MG63 (cell line): ENCODE results near the gene WHRN. TPM values are rescaled to one million over a fixed set of nuclear protein-coding genes. Genes with fewer than 3 reads are reported as not detected.

Source experiments
- DNase-seq: peaks from one replicate; pipeline ENCODE4 v3.0.0-alpha.2; 2020
- H3K27me3 ChIP-seq: fragments of 250-450 bp; sonication (Bioruptor Pico); 2 replicates; pipeline ENCODE4 v1.5.1; 2020; ENCODE audit warnings: mild to moderate bottlenecking, moderate library complexity
- H3K36me3 ChIP-seq: fragments of 250-450 bp; sonication (Bioruptor Pico); 2 replicates; pipeline ENCODE4 v1.5.1; 2020; ENCODE audit warnings: mild to moderate bottlenecking, moderate library complexity
- H3K4me3 ChIP-seq: fragments of 250-450 bp; sonication (Bioruptor Pico); 2 replicates; pipeline ENCODE4 v1.5.1; 2020; ENCODE audit warnings: mild to moderate bottlenecking, moderate library complexity
- H3K9me3 ChIP-seq: fragments of 250-450 bp; sonication (Bioruptor Pico); 2 replicates; pipeline ENCODE4 v1.5.1; 2020; ENCODE audit warnings: mild to moderate bottlenecking, moderate library complexity
- total RNA-seq: library from RNA; depleted of rRNA; stranded (reverse); fragments of >200 nt; shearing (Covaris generic); gene quantifications from 2 replicates; pipeline ENCODE4 v1.2.3, GENCODE V29; 2014; ENCODE audit warnings: low replicate concordance

WHRN gene
- total RNA-seq, 1 experiment from 2014 or later, result 2.1 TPM

GRCh38 chr9:114367772-114368569 is 137.3 kb downstream of the WHRN start:
- DNase-seq, result no peak
- Histone ChIP-seq H3K9me3 (no peaks in the 10 kb centered on the region), H3K27me3 (no peaks in the 10 kb centered on the region)

GRCh38 chr9:114367366-114367765 is 137.9 kb downstream of the WHRN start:
- DNase-seq, result no peak
- Histone ChIP-seq H3K36me3 (no peaks in the 10 kb centered on the region), H3K27me3 (no peaks in the 10 kb centered on the region), H3K4me3 (no peak overlapping the region), H3K9me3 (no peaks in the 10 kb centered on the region)

More at GRCh38 chr9:114367772-114368569, 137.3 kb downstream of the WHRN start:
- no peak overlapping the region for H3K4me3 ChIP-seq
- no peaks in the 10 kb centered on the region for H3K36me3 ChIP-seq

DNA sequence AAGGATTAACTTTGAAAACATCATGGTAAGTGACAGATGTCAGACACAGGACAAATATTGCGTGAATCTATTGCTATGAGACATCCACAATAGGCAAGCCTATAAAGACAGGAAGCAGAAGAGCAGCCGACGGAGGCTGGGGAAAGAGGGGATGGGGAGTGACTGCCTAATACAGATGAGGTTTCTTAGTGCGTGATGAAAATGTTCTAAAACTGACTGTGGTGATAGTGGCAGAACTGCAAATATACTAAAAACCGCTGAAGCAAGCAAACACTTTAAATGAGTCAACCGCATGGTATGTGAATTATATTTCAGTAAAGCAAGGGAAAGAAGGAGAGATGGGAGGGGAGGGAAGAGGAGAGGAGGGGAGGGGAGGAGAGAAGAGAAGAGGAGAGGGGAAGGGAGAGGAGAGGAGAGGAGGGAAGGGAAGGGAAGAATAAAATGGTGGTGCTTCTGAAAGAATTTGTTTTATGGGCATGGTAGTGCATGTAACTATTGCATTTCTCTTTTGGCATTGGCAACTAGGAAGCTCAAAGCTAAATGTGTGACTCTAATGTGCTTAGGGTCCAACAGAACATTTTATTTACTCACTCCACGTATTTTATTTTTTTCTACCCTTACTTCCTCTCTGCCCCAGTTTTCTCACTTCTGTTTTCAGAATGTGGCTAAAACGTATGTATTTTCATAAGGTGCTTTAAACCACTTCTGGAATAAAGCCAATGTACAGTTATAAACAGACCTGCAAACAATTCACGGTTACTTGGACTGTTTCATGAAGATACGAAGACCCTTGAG is 138.7 kb downstream of the WHRN start:
- no peaks in the 10 kb centered on the region for H3K27me3 ChIP-seq
- no peaks in the 10 kb centered on the region for H3K36me3 ChIP-seq
- no peak overlapping the region for H3K4me3 ChIP-seq
- H3K9me3 ChIP-seq, result no peaks in the 10 kb centered on the region
- DNase-seq, result peak; percentile 26

GRCh38 chr9:114365194-114365593 is 140.1 kb downstream of the WHRN start:
- Histone ChIP-seq H3K9me3 (no peaks in the 10 kb centered on the region), H3K4me3 (no peak overlapping the region), H3K27me3 (no peaks in the 10 kb centered on the region), H3K36me3 (no peaks in the 10 kb centered on the region)
- DNase-seq, result no peak

GRCh38 chr9:114364134-114365041 is 140.9 kb downstream of the WHRN start:
- no peak for DNase-seq
- H3K9me3 ChIP-seq, result no peaks in the 10 kb centered on the region

DNA sequence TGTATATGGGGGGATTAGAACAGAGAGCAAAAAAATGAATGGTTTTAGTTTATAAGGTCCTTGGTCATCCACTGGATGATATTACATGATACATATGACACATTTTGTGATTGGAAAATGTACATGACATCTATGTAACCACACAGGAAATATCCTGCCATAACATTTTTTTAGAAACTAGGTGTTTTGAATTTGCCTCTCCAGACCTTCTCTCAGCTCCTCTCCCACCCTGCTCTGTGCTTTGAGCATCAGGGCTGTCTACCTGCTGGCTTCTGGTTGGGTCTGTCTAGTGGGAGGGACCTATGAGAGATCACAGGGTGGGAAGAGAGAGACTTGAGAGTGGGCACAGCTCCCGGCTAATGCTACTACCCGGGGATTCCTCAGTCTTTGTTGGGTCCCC is 141.8 kb downstream of the WHRN start:
- no peaks in the 10 kb centered on the region for H3K9me3 ChIP-seq
- DNase-seq, result no peak
- H3K36me3 ChIP-seq, result no peaks in the 10 kb centered on the region
- H3K27me3 ChIP-seq, result no peaks in the 10 kb centered on the region
- no peak overlapping the region for H3K4me3 ChIP-seq

More at GRCh38 chr9:114364134-114365041, 140.9 kb downstream of the WHRN start:
- Histone ChIP-seq H3K36me3 (no peaks in the 10 kb centered on the region), H3K4me3 (no peak overlapping the region), H3K27me3 (no peaks in the 10 kb centered on the region)

- Histone ChIP-seq H3K27me3 (no peaks in the 10 kb centered on the region), H3K36me3 (no peaks in the 10 kb centered on the region), H3K4me3 (no peak overlapping the region), H3K9me3 (no peaks in the 10 kb centered on the region)
- no peak for DNase-seq
Measured at GRCh38 chr9:114362394-114362793, 142.9 kb downstream of the WHRN start.

GRCh38 chr9:114361542-114361941 is 143.7 kb downstream of the WHRN start:
- DNase-seq, result no peak
- Histone ChIP-seq H3K4me3 (no peak overlapping the region), H3K36me3 (no peaks in the 10 kb centered on the region), H3K9me3 (no peaks in the 10 kb centered on the region), H3K27me3 (no peaks in the 10 kb centered on the region)

DNA sequence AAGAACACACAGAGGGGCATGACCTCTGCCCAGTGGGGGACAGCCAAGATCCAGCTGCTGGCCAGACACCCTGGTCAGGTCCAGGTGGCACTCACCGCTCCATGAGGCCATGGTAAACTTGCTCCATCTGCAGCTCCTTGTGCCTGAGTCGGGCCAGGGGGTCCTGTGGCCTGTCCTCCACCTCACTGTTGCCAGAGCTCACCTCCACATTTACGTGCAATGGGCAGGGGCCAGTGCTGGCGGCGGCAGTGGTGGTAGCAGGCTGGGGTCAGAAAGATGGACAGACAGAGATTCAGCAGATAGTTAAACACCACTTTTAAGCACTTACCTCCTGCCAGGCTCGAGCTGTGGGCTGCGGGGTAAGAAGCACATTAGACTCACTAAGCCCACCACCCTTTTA is 145.5 kb downstream of the WHRN start:
- Histone ChIP-seq H3K4me3 (no peak overlapping the region), H3K27me3 (no peaks in the 10 kb centered on the region), H3K9me3 (no peaks in the 10 kb centered on the region), H3K36me3 (no peaks in the 10 kb centered on the region)
- no peak for DNase-seq

GRCh38 chr9:114357911-114358328 is 147.4 kb downstream of the WHRN start:
- H3K4me3 ChIP-seq, result no peak overlapping the region
- H3K27me3 ChIP-seq, result no peaks in the 10 kb centered on the region
- H3K36me3 ChIP-seq, result no peaks in the 10 kb centered on the region
- no peaks in the 10 kb centered on the region for H3K9me3 ChIP-seq
- DNase-seq, result no peak

DNA sequence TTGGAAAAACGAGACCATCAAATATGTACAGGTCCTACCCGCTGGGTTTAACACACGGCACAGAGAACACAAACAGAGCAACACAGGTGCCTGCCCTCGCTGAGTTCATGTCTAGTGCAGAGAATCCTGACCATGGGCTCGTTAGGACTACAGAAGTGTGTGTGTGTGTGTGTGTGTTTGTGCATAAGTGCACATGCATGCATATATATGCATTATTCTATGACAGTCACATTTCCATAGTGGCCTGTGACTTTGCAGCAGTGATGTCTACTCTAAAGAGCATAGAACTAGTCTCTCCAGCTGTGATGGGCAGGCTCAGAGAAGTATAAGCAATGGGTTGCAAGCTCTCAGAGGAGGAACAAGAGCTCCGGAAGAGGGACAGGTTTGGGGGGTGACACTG is 147.9 kb downstream of the WHRN start:
- no peaks in the 10 kb centered on the region for H3K36me3 ChIP-seq
- H3K9me3 ChIP-seq, result no peaks in the 10 kb centered on the region
- no peaks in the 10 kb centered on the region for H3K27me3 ChIP-seq
- no peak overlapping the region for H3K4me3 ChIP-seq
- DNase-seq, result no peak

DNA sequence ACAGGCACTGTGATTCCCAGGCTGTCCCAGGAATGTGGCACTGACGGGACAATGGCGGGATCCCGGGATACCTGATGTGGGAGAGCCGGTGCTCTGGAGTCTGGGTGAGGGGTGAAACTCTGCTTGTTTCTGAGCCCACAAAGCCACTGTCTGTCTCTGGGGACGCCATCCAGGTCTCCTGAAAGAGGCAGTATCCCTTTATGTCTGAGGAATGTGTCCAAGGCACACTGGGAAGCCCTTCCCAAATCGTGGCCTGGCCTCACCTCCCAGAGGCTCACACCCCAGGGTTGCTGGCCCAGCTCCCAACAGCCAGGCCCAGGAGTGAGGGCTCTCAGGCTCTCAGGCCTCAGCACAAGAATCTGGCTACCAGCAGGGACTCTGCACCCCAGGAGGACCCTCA is 148.5 kb downstream of the WHRN start:
- no peaks in the 10 kb centered on the region for H3K36me3 ChIP-seq
- no peaks in the 10 kb centered on the region for H3K9me3 ChIP-seq
- H3K27me3 ChIP-seq, result no peaks in the 10 kb centered on the region
- no peak overlapping the region for H3K4me3 ChIP-seq
- DNase-seq, result peak; percentile 30

- no peak for DNase-seq
- no peaks in the 10 kb centered on the region for H3K9me3 ChIP-seq
- no peaks in the 10 kb centered on the region for H3K27me3 ChIP-seq
- H3K36me3 ChIP-seq, result no peaks in the 10 kb centered on the region
- no peak overlapping the region for H3K4me3 ChIP-seq
Measured at GRCh38 chr9:114355821-114356220, 149.5 kb downstream of the WHRN start.
